Smooth muscle cell of the umbilical artery (primary cell): Measurements from ENCODE around the gene ARIH2. TPM values are rescaled to one million over a fixed set of nuclear protein-coding genes. Genes with fewer than 3 reads are reported as not detected.

Experiments used
- total RNA-seq: library from RNA; depleted of rRNA; stranded (reverse); fragments of >200 nt; gene quantifications from 2 replicates; pipeline ENCODE4 v1.2.3, GENCODE V29; 2014

The ARIH2 gene
- 65.9 and 78.8 TPM in 2 replicates for total RNA-seq

GRCh38 chr3:48918388-48919214, at the start of gene ARIH2:
ARIH2 (plus strand) TSS chr3:48918842; CDS start chr3:48927559, 8,717 bp downstream.

GRCh38 chr3:48898383-48899234, 20.0 kb upstream of the ARIH2 start, which contains the start of gene SLC25A20:
SLC25A20 (minus strand) TSS chr3:48898882; CDS start chr3:48898794, 88 bp downstream.

GRCh38 chr3:48989796-48990635, 71.4 kb downstream of the ARIH2 start, which contains the start of gene P4HTM:
P4HTM (plus strand) TSS chr3:48990241; CDS start chr3:48990257, 16 bp downstream.

GRCh38 chr3:49007068-49007770, 88.6 kb downstream of the ARIH2 start, which contains the start of gene WDR6:
WDR6 (plus strand) TSS chr3:49007391; CDS start chr3:49007432, 41 bp downstream.

GRCh38 chr3:49017971-49018706, 99.5 kb downstream of the ARIH2 start, which contains the start of gene DALRD3:
DALRD3 (minus strand) TSS chr3:49018580; CDS start chr3:49018564, 16 bp downstream.

GRCh38 chr3:49021813-49022687, 103.4 kb downstream of the ARIH2 start, which contains the start of gene NDUFAF3:
NDUFAF3 (plus strand) TSS chr3:49022121; CDS start chr3:49022145, 24 bp downstream.

DNA sequence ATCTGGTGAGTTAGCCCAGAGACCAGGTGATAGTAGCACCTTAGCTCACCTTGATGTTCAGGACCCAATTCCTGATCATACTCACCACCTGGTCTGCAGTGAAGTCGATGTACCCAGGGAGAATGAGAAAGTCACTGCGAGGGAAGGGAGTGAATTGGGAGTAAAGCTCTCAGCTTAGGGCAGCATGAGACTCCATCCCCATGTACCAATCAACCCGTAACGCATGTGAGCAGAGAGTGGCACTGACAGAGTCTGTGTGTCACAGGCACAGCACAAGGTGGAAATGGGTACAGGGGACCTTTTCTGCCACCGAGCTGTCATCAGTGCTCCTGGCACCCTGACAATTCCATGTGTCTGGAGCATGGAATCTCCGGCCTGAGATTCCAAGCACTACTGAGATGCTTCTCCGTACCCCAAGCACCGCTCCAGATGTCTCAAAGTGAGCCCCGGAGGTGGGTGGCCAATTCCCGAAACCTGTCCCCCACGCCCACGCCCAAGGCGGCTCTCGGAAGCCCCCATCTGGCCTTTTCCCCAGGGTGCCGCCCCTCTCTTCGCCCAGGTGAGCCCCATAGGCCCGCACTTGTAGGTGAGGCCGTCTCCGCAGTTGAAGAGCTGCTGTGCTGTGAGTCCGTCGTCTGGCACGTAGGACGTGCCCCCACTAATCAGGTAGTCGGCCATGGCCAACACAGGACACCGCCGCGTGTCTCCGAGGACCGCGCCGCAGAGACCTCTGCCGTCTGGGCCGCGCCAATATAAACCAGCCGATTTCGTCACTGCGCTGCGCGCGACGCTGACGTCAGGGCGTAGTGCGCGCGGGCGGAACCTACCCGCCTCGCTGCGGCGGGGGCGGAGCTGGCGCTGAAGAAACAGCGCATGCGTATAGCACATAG, 110.3 kb downstream of the ARIH2 start, which contains the start of gene IMPDH2:
Gene IMPDH2, minus strand, starts transcription at position 726 of the 890 bp plus-strand sequence. Its CDS starts 48 bp downstream, at position 678.

Other genes with a start within 250 kb of the ARIH2 start
- 10.1 and 16.5 TPM in 2 replicates for gene NCKIPSD, start 232.9 kb upstream of the ARIH2 start, total RNA-seq
- gene IP6K2, start 201.6 kb upstream of the ARIH2 start, total RNA-seq, result 40.1 and 52.0 TPM in 2 replicates
- gene PRKAR2A, start 71.0 kb upstream of the ARIH2 start, total RNA-seq, result 35.0 and 46.6 TPM in 2 replicates
- 21.6 and 31.8 TPM in 2 replicates for gene SLC25A20, start 20.0 kb upstream of the ARIH2 start, total RNA-seq
- 34.6 and 43.9 TPM in 2 replicates for gene P4HTM, start 71.4 kb downstream of the ARIH2 start, total RNA-seq
- gene WDR6, start 88.5 kb downstream of the ARIH2 start, total RNA-seq, result 75.4 and 123 TPM in 2 replicates
- 34.7 and 37.9 TPM in 2 replicates for gene DALRD3, start 99.7 kb downstream of the ARIH2 start, total RNA-seq
- 56.0 and 65.3 TPM in 2 replicates for gene NDUFAF3, start 103.3 kb downstream of the ARIH2 start, total RNA-seq
- gene IMPDH2, start 110.6 kb downstream of the ARIH2 start, total RNA-seq, result 181 and 209 TPM in 2 replicates
- gene QRICH1, start 175.2 kb downstream of the ARIH2 start, total RNA-seq, result 41.0 and 55.7 TPM in 2 replicates
- gene QARS1, start 185.9 kb downstream of the ARIH2 start, total RNA-seq, result 237 and 281 TPM in 2 replicates
- gene USP19, start 202.0 kb downstream of the ARIH2 start, total RNA-seq, result 35.3 and 57.3 TPM in 2 replicates
- 896 and 1,055 TPM in 2 replicates for gene LAMB2, start 214.2 kb downstream of the ARIH2 start, total RNA-seq
- gene CCDC71, start 247.5 kb downstream of the ARIH2 start, total RNA-seq, result 15.1 and 19.7 TPM in 2 replicates